Upper lobe of left lung (tissue), 4 donors: ENCODE results near the gene CAPZB.

ENCODE experiments used
- CTCF ChIP-seq, 6 experiments: fragments of 450-650 bp in 4 of 6; fragments of 200-600 bp in 2 of 6; sonication (generic) in 2 of 6; IDR thresholded peaks; one replicate each; pipeline ENCODE4 v1.5.1; 2016 to 2019; ENCODE audit warnings: antibody characterized with exemption in 6 of 6
- POLR2A ChIP-seq, 4 donors: fragments of 450-650 bp; IDR thresholded peaks; one replicate each; pipeline ENCODE4 v1.5.1; 2016 to 2017; ENCODE audit warnings: antibody characterized with exemption in 4 of 4, mild to moderate bottlenecking in 2 of 4

- no peak for TF ChIP-seq POLR2A (IDR thresholded peaks at IDR 0.05)
- no peak for TF ChIP-seq CTCF (IDR thresholded peaks at IDR 0.05)
These were observed 36.6 kb downstream of the CAPZB start for GRCh38 chr1:19448491-19449439.
